ENCODE results near the gene MACROD2. TPM values are rescaled to one million over a fixed set of nuclear protein-coding genes. Genes with fewer than 3 reads are reported as not detected.

Gene MACROD2
- total RNA-seq, 2 donors from 2014 or later, result 8.0 to 19.4 TPM

- WGBS, result 23% methylated on average over 3 of the region's 3 CpGs
- Histone ChIP-seq H3K27ac (no peak overlapping the region), H3K36me3 (no peaks in the 10 kb centered on the region), H3K4me3 (no peak overlapping the region), H3K9me3 (no peaks in the 10 kb centered on the region), H3K4me1 (replicated peaks) (no peaks in the 10 kb centered on the region), H3K27me3 (replicated peaks; ENCODE audit: insufficient read depth) (no peaks in the 10 kb centered on the region)
- TF ChIP-seq POLR2A (IDR thresholded peaks at IDR 0.05) (no peak), POLR2AphosphoS5 (IDR thresholded peaks at IDR 0.05) (peak; percentile 50)
- intact Hi-C loops (cut with DNase I), result no loop called here
- peak; percentile 31 for DNase-seq (ENCODE audit: low spot score)
Observed at GRCh38 chr20:14963262-14963663, 967.9 kb downstream of the MACROD2 start.

- H3K4me3 ChIP-seq, result no peak overlapping the region
- H3K4me1 ChIP-seq (replicated peaks), result no peaks in the 10 kb centered on the region
- no peak for DNase-seq (ENCODE audit: low spot score)
- H3K36me3 ChIP-seq, result no peaks in the 10 kb centered on the region
- H3K9me3 ChIP-seq, result no peaks in the 10 kb centered on the region
- no peak for TF ChIP-seq CTCF (IDR thresholded peaks at IDR 0.05)
- TF ChIP-seq POLR2AphosphoS5 (IDR thresholded peaks at IDR 0.05), result no peak
- no peak for TF ChIP-seq POLR2A (IDR thresholded peaks at IDR 0.05)
- no peak overlapping the region for H3K27ac ChIP-seq
- H3K27me3 ChIP-seq (replicated peaks; ENCODE audit: insufficient read depth), result no peaks in the 10 kb centered on the region
- intact Hi-C loops (cut with DNase I), result no loop called here
- 89% methylated on average over 3 of the region's 3 CpGs for whole genome bisulfite sequencing
Observed at GRCh38 chr20:14966203-14966602, 970.9 kb downstream of the MACROD2 start.

- TF ChIP-seq CTCF (IDR thresholded peaks at IDR 0.05), result no peak
- no peak for TF ChIP-seq POLR2A (IDR thresholded peaks at IDR 0.05)
- TF ChIP-seq POLR2AphosphoS5 (IDR thresholded peaks at IDR 0.05), result no peak
- Histone ChIP-seq H3K9me3 (no peaks in the 10 kb centered on the region), H3K27ac (no peak overlapping the region), H3K4me1 (replicated peaks) (no peaks in the 10 kb centered on the region), H3K27me3 (replicated peaks; ENCODE audit: insufficient read depth) (no peaks in the 10 kb centered on the region), H3K4me3 (no peak overlapping the region), H3K36me3 (no peaks in the 10 kb centered on the region)
- no peak for DNase-seq (ENCODE audit: low spot score)
- intact Hi-C loops (cut with DNase I), result no loop called here
Observed at GRCh38 chr20:14966808-14967207, 971.5 kb downstream of the MACROD2 start.

- intact Hi-C loops (cut with DNase I), result no loop called here
- 89% methylated on average over 1 of the region's 1 CpG for WGBS
- TF ChIP-seq POLR2AphosphoS5 (IDR thresholded peaks at IDR 0.05) (no peak), POLR2A (IDR thresholded peaks at IDR 0.05) (no peak), CTCF (IDR thresholded peaks at IDR 0.05) (no peak)
- Histone ChIP-seq H3K36me3 (no peaks in the 10 kb centered on the region), H3K4me1 (replicated peaks) (no peaks in the 10 kb centered on the region), H3K27me3 (replicated peaks; ENCODE audit: insufficient read depth) (no peaks in the 10 kb centered on the region), H3K27ac (no peak overlapping the region), H3K9me3 (no peaks in the 10 kb centered on the region), H3K4me3 (no peak overlapping the region)
- DNase-seq (ENCODE audit: low spot score), result no peak
Observed at GRCh38 chr20:14972256-14972655, 976.9 kb downstream of the MACROD2 start.

- H3K4me3 ChIP-seq, result no peak overlapping the region
- intact Hi-C loops (cut with DNase I), result no loop called here
- TF ChIP-seq CTCF (IDR thresholded peaks at IDR 0.05), result no peak
- no peak for TF ChIP-seq POLR2A (IDR thresholded peaks at IDR 0.05)
- TF ChIP-seq POLR2AphosphoS5 (IDR thresholded peaks at IDR 0.05), result no peak
- H3K27ac ChIP-seq, result no peak overlapping the region
- WGBS, result 98% methylated on average over 2 of the region's 2 CpGs
- H3K4me1 ChIP-seq (replicated peaks), result no peaks in the 10 kb centered on the region
- no peaks in the 10 kb centered on the region for H3K9me3 ChIP-seq
- H3K27me3 ChIP-seq (replicated peaks; ENCODE audit: insufficient read depth), result no peaks in the 10 kb centered on the region
- H3K36me3 ChIP-seq, result no peaks in the 10 kb centered on the region
- DNase-seq (ENCODE audit: low spot score), result no peak
Observed at GRCh38 chr20:14972690-14973089, 977.4 kb downstream of the MACROD2 start.
